Stimulated activated memory B cell treated with anti-CD40 and anti-IgM and Interleukin-4, amounts not matched to agents 10 μg/mL and 1 μg/mL and 100 μg/mL, for 72 hours (primary cell): ENCODE measurements around the gene AATK.
A peak's percentile ranks its signal among the peaks of the same experiment; 100 is the strongest.

Experiments used
- ATAC-seq: fragments of 150-1000 bp; cut with Tn5 transposase; 2 replicates; pipeline ENCODE4 v1.10.0; 2021
- H3K27ac Mint-ChIP-seq: one replicate; pipeline ENCODE4 v1.8.0; 2022; ENCODE audit warnings: mild to moderate bottlenecking, mixed read lengths
- H3K27me3 Mint-ChIP-seq: one replicate; pipeline ENCODE4 v1.8.0; 2022; ENCODE audit warnings: mixed read lengths
- H3K36me3 Mint-ChIP-seq: one replicate; pipeline ENCODE4 v1.8.0; 2022; ENCODE audit warnings: mixed read lengths
- H3K4me1 Mint-ChIP-seq: one replicate; pipeline ENCODE4 v1.8.0; 2022; ENCODE audit warnings: mixed read lengths
- H3K4me3 Mint-ChIP-seq: one replicate; pipeline ENCODE4 v1.8.0; 2022; ENCODE audit warnings: mild to moderate bottlenecking, moderate library complexity, mixed read lengths
- H3K9me3 Mint-ChIP-seq: one replicate; pipeline ENCODE4 v1.8.0; 2022; ENCODE audit warnings: mixed read lengths

The AATK gene

DNA sequence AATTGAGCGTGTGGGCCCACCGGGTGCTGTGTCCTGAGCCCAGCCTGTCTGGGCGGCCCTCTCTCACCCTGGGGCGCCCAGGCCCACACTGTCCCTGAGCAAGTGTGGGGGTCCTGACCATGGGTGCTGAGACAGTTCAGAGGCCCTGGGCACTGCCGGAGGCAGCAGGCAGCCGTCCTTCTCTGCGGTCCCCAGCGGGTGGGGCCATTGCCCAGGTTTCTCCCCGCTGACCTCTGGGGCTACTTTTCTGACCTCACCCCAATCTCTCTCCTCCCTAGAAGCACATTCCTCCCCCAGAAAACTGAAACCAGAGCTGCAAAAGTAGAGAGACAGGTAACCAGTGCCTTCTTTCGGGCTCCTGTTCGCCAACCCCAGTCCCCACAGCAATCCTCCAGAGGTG, 36.7 kb downstream of the AATK start:
- Mint-ChIP-seq H3K27ac (no peak overlapping the region), H3K36me3 (no peaks in the 10 kb centered on the region), H3K4me1 (no peaks in the 10 kb centered on the region), H3K27me3 (no peaks in the 10 kb centered on the region), H3K4me3 (no peak overlapping the region), H3K9me3 (no peaks in the 10 kb centered on the region)
- ATAC-seq = no peak

DNA sequence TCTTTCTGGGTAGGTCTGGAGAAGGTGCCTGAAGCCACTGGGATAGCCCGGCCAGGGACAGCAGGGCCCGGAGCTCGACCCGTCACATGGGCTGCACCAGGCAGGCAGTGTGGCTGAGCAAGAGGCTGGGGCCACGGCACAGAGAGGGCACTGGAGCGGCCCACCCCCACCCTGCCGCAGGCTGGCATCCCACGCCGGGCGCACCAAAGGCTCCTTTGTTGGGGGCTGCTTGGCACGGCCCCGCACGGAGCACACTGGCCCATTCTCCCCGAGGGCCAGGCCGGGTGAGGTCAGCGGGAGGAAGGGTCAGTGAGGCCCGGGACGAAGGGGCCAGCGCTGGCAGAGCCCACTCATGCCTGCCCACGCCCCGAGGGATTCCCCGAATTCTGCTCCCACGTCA, 37.2 kb downstream of the AATK start:
- ATAC-seq = no peak
- Mint-ChIP-seq H3K36me3 (no peaks in the 10 kb centered on the region), H3K27me3 (no peaks in the 10 kb centered on the region), H3K27ac (no peak overlapping the region), H3K4me3 (no peak overlapping the region), H3K4me1 (no peaks in the 10 kb centered on the region), H3K9me3 (no peaks in the 10 kb centered on the region)

DNA sequence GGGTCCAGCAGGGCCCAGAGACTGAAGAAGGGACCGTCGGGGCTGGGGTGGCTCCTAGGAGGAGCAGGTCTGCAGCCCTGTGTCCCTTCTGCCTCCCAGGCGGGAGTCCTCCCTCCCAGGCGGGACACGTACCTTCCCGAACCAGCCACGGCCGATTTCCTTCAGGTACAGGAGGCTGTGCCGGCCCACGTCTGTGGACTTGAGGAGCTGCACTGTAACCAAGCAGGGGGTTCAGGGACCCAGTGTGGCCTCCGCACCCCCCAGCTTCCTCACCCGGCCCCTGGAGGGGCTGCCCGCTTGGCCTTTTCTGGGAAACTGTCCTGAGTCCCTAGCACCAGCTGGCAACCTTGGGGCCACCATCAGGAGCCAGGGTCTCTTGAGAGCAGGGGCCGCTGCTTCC, 37.7 kb downstream of the AATK start:
- Mint-ChIP-seq H3K4me3 (no peak overlapping the region), H3K9me3 (no peaks in the 10 kb centered on the region), H3K36me3 (no peaks in the 10 kb centered on the region), H3K27me3 (no peaks in the 10 kb centered on the region), H3K4me1 (no peaks in the 10 kb centered on the region), H3K27ac (no peak overlapping the region)
- no peak for ATAC-seq

DNA sequence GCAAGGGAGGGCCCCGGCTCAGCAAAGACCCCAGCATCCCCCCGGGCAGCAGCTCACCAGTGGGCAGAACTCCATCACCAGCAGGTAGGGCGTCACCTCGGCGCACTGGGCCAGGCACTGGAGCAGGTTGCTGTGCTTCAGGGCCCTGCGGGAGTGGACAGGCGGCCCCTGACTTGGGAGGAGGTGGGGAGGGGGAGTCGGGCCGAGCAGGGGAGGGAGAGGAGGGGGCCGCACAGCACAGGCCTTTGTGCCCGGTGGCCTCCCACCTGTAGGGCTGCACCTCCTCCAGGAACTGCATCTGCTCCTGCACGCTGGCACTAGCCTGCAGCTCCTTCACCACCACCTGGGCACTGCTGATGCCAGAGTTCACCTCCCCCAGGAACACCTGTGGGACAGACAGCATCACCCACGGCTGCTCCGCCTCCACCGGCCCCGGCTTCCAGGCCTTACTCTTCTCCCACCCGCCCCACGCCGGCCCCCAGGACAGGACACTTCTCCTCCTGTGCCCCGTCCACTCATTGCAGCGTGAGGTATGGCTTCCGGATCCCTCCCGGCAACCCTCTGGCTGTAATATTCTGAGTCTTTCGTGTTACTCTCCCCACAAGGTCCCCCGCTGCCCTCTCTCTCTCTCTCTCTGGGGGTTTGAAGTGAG, 38.4 kb downstream of the AATK start:
- Mint-ChIP-seq H3K9me3 (no peaks in the 10 kb centered on the region), H3K36me3 (no peaks in the 10 kb centered on the region), H3K27ac (no peak overlapping the region), H3K4me1 (no peaks in the 10 kb centered on the region), H3K27me3 (no peaks in the 10 kb centered on the region), H3K4me3 (no peak overlapping the region)
- ATAC-seq = no peak

DNA sequence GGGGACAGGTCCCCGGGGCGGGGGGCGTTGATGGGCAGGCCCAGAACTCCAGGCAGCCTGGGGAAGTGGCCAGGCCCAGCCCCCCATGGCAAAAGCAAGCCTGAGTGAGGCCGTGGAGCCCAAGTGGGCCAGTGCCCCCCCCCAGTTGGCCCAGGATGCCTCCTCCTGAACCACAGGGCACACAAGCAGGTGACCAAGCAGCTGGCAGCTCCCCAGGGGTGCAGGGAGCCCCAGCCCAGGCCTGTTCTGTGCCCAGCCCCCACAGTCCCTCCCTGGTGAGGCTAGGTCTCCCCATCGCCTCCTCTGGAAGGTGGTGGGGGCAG, 38.9 kb downstream of the AATK start:
- Mint-ChIP-seq H3K4me3 (no peak overlapping the region), H3K4me1 (no peaks in the 10 kb centered on the region), H3K27ac (no peak overlapping the region), H3K9me3 (no peaks in the 10 kb centered on the region), H3K27me3 (no peaks in the 10 kb centered on the region), H3K36me3 (no peaks in the 10 kb centered on the region)
- no peak for ATAC-seq

DNA sequence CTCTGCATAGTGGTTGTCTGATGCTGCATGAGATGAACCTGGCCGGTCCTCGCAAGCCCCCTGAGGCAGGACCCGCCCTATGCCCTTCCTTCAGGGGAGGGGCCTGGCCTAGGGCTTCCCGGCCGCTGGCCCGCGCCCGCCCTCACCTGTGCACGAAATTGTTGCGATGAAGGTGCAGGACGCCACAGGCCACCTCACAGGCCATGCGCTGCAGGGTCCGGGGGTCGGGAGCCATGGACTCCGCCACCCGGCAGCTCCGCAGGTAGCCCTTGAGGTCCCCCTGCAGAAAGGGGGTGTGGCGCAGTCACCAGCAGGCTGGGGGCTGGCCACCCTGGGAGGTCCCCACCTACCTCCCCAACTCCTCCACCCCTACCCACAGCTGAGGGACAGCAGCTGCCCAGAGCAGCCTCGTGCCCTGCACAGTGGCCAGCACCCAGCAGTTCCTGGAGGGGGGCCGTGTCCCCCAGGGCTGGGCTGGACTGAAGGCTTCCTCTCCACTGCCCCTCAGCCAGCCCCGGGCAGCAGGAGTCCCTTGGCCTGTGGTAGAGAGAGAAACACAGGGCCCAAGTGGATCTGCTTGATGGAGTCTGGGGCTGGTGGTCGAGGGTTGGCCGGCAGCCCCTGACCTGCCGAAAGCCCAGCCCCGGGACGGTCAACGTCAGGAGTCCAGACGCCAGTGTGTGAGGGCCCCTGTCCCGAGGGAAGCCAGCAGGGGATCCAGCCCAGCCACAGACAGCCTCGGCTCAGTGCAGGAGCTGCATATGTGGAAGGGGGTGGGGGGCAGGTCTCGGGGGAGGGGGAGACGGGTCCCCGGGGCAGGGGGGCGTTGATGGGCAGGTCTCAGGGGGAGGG, 39.5 kb downstream of the AATK start:
- no peak for ATAC-seq
- no peaks in the 10 kb centered on the region for H3K9me3 Mint-ChIP-seq
- no peak overlapping the region for H3K27ac Mint-ChIP-seq
- H3K4me3 Mint-ChIP-seq = no peak overlapping the region
- H3K36me3 Mint-ChIP-seq = no peaks in the 10 kb centered on the region
- H3K4me1 Mint-ChIP-seq = no peaks in the 10 kb centered on the region
- no peaks in the 10 kb centered on the region for H3K27me3 Mint-ChIP-seq

DNA sequence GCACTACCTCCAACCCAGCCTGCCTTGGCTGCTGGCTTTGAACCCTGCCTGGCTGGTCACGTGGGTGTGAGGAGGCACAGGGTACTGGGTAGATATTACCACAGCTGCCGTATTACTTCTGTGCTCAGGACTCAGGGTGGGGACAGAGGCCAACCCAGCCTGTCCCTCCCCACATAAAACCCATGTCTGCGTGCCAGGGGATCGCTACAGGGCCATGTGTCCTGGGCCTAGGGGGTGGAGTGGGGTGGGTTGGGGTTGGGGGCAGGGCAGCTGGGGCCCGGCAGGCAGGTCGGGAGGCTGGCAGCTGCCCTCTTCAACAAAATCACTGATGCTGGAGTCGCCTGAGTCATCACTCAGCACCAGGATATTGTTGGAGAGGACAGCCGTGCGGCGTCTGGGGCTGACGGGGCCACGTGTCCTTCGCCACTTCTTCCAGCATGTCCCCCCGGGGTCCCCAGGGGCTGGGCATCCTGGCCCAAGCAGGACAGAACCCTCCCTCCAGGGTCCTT, 40.4 kb downstream of the AATK start:
- Mint-ChIP-seq H3K4me3 (no peak overlapping the region), H3K27ac (no peak overlapping the region), H3K27me3 (no peaks in the 10 kb centered on the region), H3K36me3 (no peaks in the 10 kb centered on the region), H3K4me1 (no peaks in the 10 kb centered on the region), H3K9me3 (no peaks in the 10 kb centered on the region)
- ATAC-seq = no peak

DNA sequence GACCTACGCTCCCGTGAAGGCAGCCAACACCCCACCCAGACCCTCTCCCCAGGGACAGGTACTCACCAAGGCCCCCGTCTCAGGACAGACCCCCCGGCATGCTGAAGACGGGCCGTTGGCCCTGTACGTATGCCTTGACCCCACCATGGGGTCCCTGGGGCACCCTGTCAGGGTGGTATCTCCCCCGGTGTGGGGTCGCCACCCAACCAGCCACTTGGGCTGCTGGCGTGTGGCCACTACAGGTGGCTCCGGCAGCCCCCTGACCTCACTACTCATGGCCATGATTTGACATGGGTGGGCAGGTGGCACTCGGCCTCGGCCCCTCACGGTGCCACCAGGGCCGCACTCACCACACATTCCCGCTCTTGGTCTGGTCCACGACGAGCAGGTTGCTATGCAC, 41.6 kb downstream of the AATK start:
- H3K4me1 Mint-ChIP-seq = peaks cover 5% of the 10 kb centered on the region
- no peaks in the 10 kb centered on the region for H3K9me3 Mint-ChIP-seq
- peaks cover under 1% of the 10 kb centered on the region for H3K27me3 Mint-ChIP-seq
- ATAC-seq = no peak
- no peak overlapping the region for H3K27ac Mint-ChIP-seq
- no peaks in the 10 kb centered on the region for H3K36me3 Mint-ChIP-seq
- no peak overlapping the region for H3K4me3 Mint-ChIP-seq

DNA sequence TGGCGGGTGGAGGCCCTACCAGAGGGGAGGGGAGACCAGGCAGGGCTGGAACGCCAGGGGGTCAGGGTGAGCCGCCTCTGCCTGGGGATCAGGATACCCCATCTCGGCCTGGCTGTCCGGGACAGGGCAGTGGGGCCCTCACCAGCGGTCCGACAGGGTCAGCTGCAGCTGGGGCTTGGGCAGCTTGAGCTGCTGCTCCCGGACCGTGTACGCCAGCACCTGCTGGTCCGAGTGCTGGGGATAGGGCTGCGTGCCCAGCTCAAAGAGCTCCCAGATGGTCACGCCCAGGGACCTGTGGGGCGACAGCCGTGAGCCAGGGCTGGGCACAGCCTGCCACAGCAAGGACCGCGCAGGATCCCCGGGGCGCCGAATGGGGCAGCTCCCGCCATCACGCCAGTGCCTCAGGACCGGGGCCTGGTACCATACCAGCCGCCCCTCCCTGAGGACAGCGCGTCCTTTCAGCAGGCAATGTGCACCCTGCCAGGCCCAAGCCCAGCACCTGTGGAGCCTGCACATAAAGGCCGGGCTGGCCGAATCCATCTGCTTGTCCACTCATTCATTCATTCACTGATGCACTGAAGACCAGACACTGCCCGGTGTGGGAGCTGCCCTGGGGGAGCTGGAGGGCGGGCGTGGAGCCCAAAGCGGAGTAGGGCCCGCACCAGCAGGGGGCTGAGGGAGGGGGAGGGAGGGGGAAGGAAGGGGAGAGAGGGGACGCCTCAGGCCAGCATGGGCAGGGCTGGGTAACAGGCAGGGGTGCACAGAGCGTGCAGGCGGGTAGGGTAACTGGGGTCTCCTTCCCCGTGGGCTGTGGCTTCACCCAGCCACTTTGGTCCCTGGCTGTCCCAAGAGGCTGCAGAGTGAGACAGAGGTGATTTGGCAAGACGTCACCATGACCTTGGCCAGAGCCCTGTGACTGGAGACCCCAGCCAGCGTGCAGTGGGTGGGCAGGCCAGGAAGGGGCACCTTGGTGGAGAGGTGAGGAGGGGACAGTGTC, 42.7 kb downstream of the AATK start:
- Mint-ChIP-seq H3K9me3 (no peaks in the 10 kb centered on the region), H3K27me3 (peaks cover 11% of the 10 kb centered on the region), H3K4me1 (peaks cover 12% of the 10 kb centered on the region), H3K36me3 (no peaks in the 10 kb centered on the region), H3K27ac (no peak overlapping the region), H3K4me3 (no peak overlapping the region)
- ATAC-seq = no peak

DNA sequence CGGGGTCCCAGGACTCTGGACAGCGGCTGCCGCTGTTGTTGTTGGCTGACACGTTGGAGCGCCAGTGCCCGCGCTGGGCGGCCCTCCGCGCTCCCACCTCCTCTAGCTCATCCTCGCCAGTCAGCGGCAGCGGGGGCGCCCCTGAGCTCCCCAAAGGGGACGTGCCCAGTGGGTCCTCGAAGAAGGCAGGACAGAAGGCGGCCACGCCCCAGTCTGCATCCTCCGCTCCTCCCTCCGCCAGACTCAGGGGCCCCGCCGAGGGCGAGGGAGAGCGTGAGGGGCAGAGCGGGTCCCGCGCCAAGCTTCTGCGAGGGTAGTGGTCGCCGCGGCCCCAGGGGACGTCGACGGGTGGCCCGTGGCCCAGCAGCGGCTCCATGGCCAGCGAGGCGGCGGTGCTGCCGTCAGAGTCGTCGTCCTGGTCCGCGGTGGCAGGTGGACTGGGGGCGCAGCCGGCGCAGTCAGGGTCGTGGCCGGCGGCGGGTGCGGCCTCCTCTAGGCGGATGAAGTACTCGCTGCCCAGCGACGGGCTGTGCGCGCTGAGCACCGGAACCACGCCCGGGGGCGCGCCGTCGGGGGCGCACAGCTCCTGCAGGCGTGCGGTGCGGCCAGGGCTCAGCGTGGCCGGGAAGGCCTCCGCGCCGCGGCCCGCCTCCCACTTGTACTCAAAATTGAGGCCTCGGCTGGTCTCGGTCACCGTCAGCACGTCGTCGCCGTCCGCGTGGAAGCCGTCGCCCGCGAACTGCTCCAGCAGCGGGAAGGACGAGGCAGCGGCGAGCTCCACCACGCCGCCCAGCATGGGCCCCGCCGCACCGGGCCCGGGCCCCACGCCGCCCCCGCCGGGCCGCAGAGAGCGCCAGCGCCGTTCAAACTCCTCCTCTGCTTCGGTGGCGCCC, 43.9 kb downstream of the AATK start:
- H3K9me3 Mint-ChIP-seq = no peaks in the 10 kb centered on the region
- H3K27ac Mint-ChIP-seq = no peak overlapping the region
- H3K4me3 Mint-ChIP-seq = no peak overlapping the region
- peaks cover 21% of the 10 kb centered on the region for H3K27me3 Mint-ChIP-seq
- peaks cover 12% of the 10 kb centered on the region for H3K4me1 Mint-ChIP-seq
- ATAC-seq = no peak
- no peaks in the 10 kb centered on the region for H3K36me3 Mint-ChIP-seq

DNA sequence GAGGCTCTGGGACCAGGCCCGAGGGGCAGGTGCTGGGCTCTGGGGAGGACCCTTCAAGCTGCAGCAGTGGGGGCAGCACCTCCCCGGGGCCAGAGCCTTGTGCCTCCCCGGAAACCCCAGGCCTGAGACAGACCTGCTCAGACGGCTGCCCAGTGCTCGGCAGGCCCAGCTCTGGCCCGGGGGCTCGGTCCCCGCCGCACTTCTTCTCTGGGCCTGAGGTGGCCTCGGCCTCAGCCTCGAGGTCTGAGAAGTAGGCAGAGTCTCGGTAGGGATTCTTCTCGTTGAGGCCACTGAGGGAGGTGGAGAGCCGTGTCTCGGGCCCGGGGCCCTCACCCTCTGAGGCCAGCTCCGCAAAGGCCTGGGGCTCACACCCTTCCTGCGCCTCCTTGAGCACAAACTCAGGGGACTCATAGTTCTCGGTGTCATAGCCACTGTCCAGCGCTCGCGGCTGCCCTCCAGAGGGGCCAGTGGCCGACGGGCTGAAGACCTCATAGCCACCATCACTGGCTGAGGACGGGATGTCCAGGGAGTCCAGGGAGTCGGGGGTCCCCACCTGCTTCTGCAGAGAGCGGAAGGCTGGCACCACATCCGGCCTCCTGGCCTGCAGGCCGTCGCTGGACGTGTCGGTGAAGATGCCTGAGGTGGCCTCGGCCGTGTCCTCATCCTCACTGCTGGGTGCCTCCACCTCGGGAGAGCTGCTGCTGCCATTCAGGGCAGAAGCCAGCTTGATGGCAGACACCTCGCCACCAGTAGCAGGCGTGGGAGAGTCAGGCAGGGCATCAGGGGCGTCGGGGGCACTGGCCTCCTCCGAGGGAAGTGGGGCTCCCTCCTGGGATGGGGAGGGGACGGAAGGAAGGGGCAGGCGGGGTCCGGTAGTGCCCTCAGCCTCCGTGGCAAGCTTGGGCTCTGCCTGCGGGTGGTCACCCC, 45.1 kb downstream of the AATK start:
- no peaks in the 10 kb centered on the region for H3K9me3 Mint-ChIP-seq
- no peak for ATAC-seq
- H3K27ac Mint-ChIP-seq = no peak overlapping the region
- H3K36me3 Mint-ChIP-seq = no peaks in the 10 kb centered on the region
- H3K4me1 Mint-ChIP-seq = peaks cover 12% of the 10 kb centered on the region
- H3K27me3 Mint-ChIP-seq = peaks cover 32% of the 10 kb centered on the region
- no peak overlapping the region for H3K4me3 Mint-ChIP-seq

DNA sequence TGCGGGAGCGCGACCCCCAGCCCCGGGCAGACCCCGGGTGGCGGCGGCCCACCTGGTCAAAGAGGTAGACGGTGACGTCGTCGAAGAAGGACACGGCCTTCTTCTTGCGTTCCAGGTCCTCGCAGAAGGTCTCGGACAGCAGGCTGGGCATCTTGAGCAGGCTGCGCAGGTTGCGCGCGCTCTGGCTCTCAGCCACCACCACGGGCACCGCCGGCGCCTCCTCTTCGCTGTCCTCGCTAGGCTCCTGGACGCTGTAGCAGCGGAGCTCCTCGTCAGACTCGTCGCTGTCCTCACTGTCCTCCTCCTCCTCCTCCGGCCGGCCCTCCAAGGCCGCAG, 45.9 kb downstream of the AATK start:
- Mint-ChIP-seq H3K9me3 (no peaks in the 10 kb centered on the region), H3K4me3 (no peak overlapping the region), H3K4me1 (peaks cover 12% of the 10 kb centered on the region), H3K27ac (no peak overlapping the region), H3K36me3 (no peaks in the 10 kb centered on the region), H3K27me3 (peaks cover 41% of the 10 kb centered on the region)
- ATAC-seq = no peak

DNA sequence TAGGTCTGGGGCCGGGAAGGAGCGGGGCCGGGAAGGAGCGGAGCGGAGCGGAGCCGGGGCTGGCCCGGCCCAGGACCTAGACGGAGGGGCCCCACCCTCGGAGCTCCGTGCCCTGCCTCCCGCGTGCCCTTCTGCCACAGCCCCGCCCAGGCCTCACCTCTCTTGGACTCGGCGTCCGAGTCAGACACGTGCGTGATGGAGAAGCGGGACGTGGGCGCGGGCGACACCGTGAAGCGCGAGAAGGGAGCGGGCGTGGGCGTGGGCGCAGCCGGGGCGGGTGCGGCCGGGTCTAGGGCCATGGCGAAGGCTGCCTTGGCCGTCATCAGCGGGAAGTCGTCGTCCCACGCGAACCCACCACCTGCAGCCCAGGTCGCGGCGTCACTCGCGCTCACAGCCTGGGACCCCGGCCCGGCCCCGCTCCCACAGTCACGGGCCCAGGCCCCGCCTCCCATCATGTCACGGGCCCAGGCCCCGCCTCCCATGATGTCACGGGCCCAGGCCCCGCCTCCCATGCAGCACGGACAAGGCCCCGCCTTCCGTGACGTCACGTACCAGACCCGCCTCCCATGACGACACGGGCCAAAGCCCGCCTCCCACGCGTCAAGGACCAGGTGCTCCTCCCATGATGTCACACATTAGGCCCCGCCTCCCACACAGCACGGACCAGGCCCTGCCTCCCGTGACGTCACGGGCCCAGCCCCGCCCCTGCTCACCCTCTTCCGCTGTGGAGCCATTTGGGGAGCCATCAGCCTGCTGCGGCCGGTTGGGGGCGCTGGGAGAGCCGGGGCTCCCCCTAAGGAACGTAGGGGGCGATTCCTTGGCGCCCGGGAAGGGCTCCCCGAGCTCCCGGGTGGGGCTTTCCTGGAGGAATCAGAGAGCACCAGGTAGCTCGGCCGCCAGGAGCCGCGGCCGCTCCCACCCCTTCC, 46.5 kb downstream of the AATK start:
- no peaks in the 10 kb centered on the region for H3K9me3 Mint-ChIP-seq
- H3K36me3 Mint-ChIP-seq = no peaks in the 10 kb centered on the region
- peaks cover 47% of the 10 kb centered on the region for H3K27me3 Mint-ChIP-seq
- peaks cover 12% of the 10 kb centered on the region for H3K4me1 Mint-ChIP-seq
- peak overlapping the region; percentile 82 for H3K4me3 Mint-ChIP-seq
- peak overlapping the region; percentile 65 for H3K27ac Mint-ChIP-seq
- peak; percentile 70 for ATAC-seq
